Liver (tissue), 9 donors: ENCODE results near the gene KIRREL3. TPM values are rescaled to one million over a fixed set of nuclear protein-coding genes. Genes with fewer than 3 reads are reported as not detected.

Source experiments
- DNase-seq: peaks from one replicate; pipeline ENCODE4 v3.0.0-alpha.2; 2017; ENCODE audit warnings: low spot score
- H3K27ac ChIP-seq, 2 donors: one replicate each; pipeline ENCODE4 v1.7.0; 2013; ENCODE audit warnings: inconsistent platforms in 2 of 2, low read length in 2 of 2, control low read depth in 1 of 2, low read depth in 1 of 2, mild to moderate bottlenecking in 1 of 2
- H3K27me3 ChIP-seq, 4 donors: one replicate each; pipeline versions ENCODE4 v1.6.1 to v1.7.0; 2013; ENCODE audit warnings: low read length in 3 of 4, inconsistent platforms in 1 of 4, mild to moderate bottlenecking in 1 of 4, moderate library complexity in 1 of 4; ENCODE audit not compliant: control insufficient read depth in 4 of 4, insufficient read depth in 4 of 4
- H3K36me3 ChIP-seq, 4 donors: one replicate each; pipeline versions ENCODE4 v1.6.1 to v1.7.0; 2013; ENCODE audit warnings: low read length in 3 of 4, mild to moderate bottlenecking in 3 of 4, low read depth in 1 of 4, moderate library complexity in 1 of 4; ENCODE audit not compliant: control insufficient read depth in 4 of 4, insufficient read depth in 3 of 4
- H3K4me1 ChIP-seq, 4 donors: one replicate each; pipeline versions ENCODE4 v1.6.1 to v1.7.0; 2013; ENCODE audit warnings: low read length in 3 of 4, mild to moderate bottlenecking in 3 of 4, moderate library complexity in 1 of 4; ENCODE audit not compliant: control insufficient read depth in 4 of 4, insufficient read depth in 4 of 4
- H3K4me3 ChIP-seq, 3 donors: one replicate each; pipeline versions ENCODE4 v1.6.1 to v1.7.0; 2013; ENCODE audit warnings: low read length in 3 of 3, control low read depth in 1 of 3, low read depth in 1 of 3, mild to moderate bottlenecking in 1 of 3
- H3K9ac ChIP-seq, 2 donors: one replicate each; pipeline ENCODE4 v1.7.0; 2013; ENCODE audit warnings: low read length in 2 of 2, mild to moderate bottlenecking in 2 of 2, moderate library complexity in 2 of 2, control low read depth in 1 of 2, low read depth in 1 of 2
- H3K9me3 ChIP-seq, 4 donors: one replicate each; pipeline versions ENCODE4 v1.6.1 to v1.7.0; 2013; ENCODE audit warnings: low read length in 3 of 4; ENCODE audit not compliant: control insufficient read depth in 4 of 4
- FOXA1 ChIP-seq: IDR thresholded peaks from 2 replicates; pipeline ENCODE4 v1.6.1; 2016; ENCODE audit warnings: antibody characterized with exemption
- GABPA ChIP-seq, 2 donors: IDR thresholded peaks in 1 of 2; conservative IDR thresholded peaks in 1 of 2; 2 replicates each; pipeline ENCODE4 v1.6.1; 2016; ENCODE audit warnings: antibody characterized with exemption in 2 of 2, mild to moderate bottlenecking in 1 of 2, moderate library complexity in 1 of 2
- HNF4A ChIP-seq, 2 donors: conservative IDR thresholded peaks; 2 replicates each; pipeline ENCODE4 v1.6.1; 2016; ENCODE audit warnings: antibody characterized with exemption in 2 of 2, mild to moderate bottlenecking in 2 of 2
- HNF4G ChIP-seq: IDR thresholded peaks from 2 replicates; pipeline ENCODE4 v1.6.1; 2016; ENCODE audit warnings: antibody characterized with exemption
- JUND ChIP-seq, 2 donors: IDR thresholded peaks; 2 replicates each; pipeline ENCODE4 v1.6.1; 2016; ENCODE audit warnings: antibody characterized with exemption in 2 of 2
- NR2F2 ChIP-seq: IDR thresholded peaks from 2 replicates; pipeline ENCODE4 v1.6.1; 2016; ENCODE audit warnings: antibody characterized with exemption
- RAD21 ChIP-seq, 2 donors: IDR thresholded peaks; 2 replicates each; pipeline ENCODE4 v1.6.1; 2016; ENCODE audit warnings: antibody characterized with exemption in 2 of 2, mild to moderate bottlenecking in 2 of 2
- RXRA ChIP-seq, 2 donors: IDR thresholded peaks; 2 replicates each; pipeline ENCODE4 v1.6.1; 2017 to 2018; ENCODE audit warnings: antibody characterized with exemption in 2 of 2, mild to moderate bottlenecking in 1 of 2
- TAF1 ChIP-seq: conservative IDR thresholded peaks from 2 replicates; pipeline ENCODE4 v1.6.1; 2016; ENCODE audit warnings: antibody characterized with exemption, mild to moderate bottlenecking
- YY1 ChIP-seq: IDR thresholded peaks from 2 replicates; pipeline ENCODE4 v1.6.1; 2016; ENCODE audit warnings: antibody characterized with exemption, mild to moderate bottlenecking
- WGBS: extraction: QIAGEN DNeasy Blood & Tissue Kit; methylation state at CpG from one replicate; pipeline ENCODE4 v1.1.7; 2013; 5-methylcytosine and 5-hydroxymethylcytosine counted together
- polyA plus RNA-seq, 2 donors: library from polyadenylated mRNA; stranded (reverse) in 1 of 2; unstranded in 1 of 2; fragments of 200-250 nt in 1 of 2; fragments of >200 nt in 1 of 2; fragmentation: Nextera tagmentation in 1 of 2; extraction: Ambion mirVana in 1 of 2; gene quantifications; one replicate each; pipeline versions ENCODE4 v1.2.1 to v1.2.3, GENCODE V29; 2013 to 2015
- total RNA-seq, 2 donors: library from RNA; depleted of rRNA; stranded (reverse); fragments of >200 nt; gene quantifications; one replicate each; pipeline ENCODE4 v1.2.3, GENCODE V29; 2014
- TF ChIP-seq, protein P1 (sequence below): IDR thresholded peaks from 2 replicates; pipeline ENCODE4 v1.6.1; 2016; ENCODE audit warnings: antibody characterized with exemption
- TF ChIP-seq, protein P2 (sequence below): IDR thresholded peaks from 2 replicates; pipeline ENCODE4 v1.6.1; 2016; ENCODE audit warnings: antibody characterized with exemption, mild to moderate bottlenecking
- TF ChIP-seq, protein P3 (sequence below): IDR thresholded peaks from 2 replicates; pipeline ENCODE4 v1.6.1; 2016; ENCODE audit warnings: antibody characterized with exemption
- donor health status: healthy.
- donor health status: healthy.
- donor health status: healthy.
- donor health status: healthy.
- donor health status: healthy.

Gene KIRREL3
- total and polyA plus RNA-seq, 4 donors, result 0.03 to 0.29 (median 0.08) TPM; not detected in 1

DNA sequence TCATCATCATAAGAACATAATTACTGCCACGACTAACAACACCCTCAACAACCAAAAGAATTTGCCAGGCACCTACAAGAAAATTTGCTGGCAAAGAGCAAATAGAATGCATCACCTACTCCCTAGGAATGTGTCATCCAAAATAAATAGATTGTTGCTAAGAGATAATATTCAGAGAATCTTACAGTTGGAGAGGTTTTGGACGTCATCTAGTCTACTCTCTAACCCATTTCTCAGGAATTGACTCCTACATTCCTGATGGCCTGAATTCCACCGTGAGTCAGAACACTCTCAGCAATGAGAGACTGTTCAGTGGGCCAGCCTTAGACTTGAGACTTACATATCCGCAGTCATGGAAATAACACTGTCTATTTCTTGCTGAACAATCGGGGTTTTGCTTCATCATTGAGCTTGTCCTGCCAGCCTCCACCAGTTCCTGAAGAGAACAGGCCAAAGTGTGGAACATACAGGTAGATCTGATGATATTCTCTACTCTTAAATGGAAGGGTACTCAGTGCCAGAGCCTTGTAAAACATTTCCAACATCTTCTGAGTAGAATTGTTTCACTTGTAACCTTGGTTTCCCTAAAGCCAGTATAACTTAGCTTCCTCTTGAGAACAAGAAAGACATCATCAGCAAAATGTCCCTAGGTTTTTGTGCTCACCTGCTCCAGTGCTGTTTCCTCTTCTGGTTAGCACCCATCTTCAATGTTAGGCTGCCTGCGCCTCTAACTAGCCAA is 8.3 kb downstream of the KIRREL3 start:
- no peak for DNase-seq
- Histone ChIP-seq H3K9ac (no peak overlapping the region), H3K36me3 (no peaks in the 10 kb centered on the region), H3K9me3 (no peaks in the 10 kb centered on the region), H3K27ac (no peak overlapping the region), H3K4me3 (no peak overlapping the region), H3K4me1 (no peaks in the 10 kb centered on the region), H3K27me3 (peaks cover 0 to 8% (median 0%) of the 10 kb centered on the region in 4 donors)
- WGBS, result 75% methylated on average over 6 of the region's 6 CpGs
- TF ChIP-seq JUND (IDR thresholded peaks at IDR 0.05) (no peak), RAD21 (IDR thresholded peaks at IDR 0.05) (no peak)
- TF ChIP-seq, protein P1, sequence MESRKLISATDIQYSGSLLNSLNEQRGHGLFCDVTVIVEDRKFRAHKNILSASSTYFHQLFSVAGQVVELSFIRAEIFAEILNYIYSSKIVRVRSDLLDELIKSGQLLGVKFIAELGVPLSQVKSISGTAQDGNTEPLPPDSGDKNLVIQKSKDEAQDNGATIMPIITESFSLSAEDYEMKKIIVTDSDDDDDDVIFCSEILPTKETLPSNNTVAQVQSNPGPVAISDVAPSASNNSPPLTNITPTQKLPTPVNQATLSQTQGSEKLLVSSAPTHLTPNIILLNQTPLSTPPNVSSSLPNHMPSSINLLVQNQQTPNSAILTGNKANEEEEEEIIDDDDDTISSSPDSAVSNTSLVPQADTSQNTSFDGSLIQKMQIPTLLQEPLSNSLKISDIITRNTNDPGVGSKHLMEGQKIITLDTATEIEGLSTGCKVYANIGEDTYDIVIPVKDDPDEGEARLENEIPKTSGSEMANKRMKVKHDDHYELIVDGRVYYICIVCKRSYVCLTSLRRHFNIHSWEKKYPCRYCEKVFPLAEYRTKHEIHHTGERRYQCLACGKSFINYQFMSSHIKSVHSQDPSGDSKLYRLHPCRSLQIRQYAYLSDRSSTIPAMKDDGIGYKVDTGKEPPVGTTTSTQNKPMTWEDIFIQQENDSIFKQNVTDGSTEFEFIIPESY, result no peak
- TF ChIP-seq, protein P2, sequence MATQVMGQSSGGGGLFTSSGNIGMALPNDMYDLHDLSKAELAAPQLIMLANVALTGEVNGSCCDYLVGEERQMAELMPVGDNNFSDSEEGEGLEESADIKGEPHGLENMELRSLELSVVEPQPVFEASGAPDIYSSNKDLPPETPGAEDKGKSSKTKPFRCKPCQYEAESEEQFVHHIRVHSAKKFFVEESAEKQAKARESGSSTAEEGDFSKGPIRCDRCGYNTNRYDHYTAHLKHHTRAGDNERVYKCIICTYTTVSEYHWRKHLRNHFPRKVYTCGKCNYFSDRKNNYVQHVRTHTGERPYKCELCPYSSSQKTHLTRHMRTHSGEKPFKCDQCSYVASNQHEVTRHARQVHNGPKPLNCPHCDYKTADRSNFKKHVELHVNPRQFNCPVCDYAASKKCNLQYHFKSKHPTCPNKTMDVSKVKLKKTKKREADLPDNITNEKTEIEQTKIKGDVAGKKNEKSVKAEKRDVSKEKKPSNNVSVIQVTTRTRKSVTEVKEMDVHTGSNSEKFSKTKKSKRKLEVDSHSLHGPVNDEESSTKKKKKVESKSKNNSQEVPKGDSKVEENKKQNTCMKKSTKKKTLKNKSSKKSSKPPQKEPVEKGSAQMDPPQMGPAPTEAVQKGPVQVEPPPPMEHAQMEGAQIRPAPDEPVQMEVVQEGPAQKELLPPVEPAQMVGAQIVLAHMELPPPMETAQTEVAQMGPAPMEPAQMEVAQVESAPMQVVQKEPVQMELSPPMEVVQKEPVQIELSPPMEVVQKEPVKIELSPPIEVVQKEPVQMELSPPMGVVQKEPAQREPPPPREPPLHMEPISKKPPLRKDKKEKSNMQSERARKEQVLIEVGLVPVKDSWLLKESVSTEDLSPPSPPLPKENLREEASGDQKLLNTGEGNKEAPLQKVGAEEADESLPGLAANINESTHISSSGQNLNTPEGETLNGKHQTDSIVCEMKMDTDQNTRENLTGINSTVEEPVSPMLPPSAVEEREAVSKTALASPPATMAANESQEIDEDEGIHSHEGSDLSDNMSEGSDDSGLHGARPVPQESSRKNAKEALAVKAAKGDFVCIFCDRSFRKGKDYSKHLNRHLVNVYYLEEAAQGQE, result no peak

DNA sequence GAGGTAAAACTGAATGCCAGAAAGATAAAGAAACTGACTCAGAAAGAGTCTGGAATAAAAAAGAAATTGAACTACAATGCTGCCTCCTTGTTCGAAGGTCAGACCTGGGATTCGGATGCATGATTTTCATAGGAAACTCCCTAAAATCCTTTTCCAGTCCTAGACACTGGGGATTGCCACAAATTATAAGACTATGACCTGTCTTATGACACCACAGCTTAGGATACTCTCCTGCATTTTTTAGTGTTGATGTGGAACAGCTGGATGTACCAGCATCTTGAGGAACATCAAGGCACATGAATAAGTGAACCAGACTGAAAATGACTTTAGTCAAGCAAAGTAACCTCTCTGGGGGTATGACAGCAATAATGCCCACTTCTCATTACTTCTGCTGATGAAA is 9.0 kb downstream of the KIRREL3 start:
- H3K9me3 ChIP-seq, result no peaks in the 10 kb centered on the region
- peaks cover 0 to 5% (median 0%) of the 10 kb centered on the region in 4 donors for H3K27me3 ChIP-seq
- WGBS, result 90% methylated on average over 2 of the region's 2 CpGs

DNA sequence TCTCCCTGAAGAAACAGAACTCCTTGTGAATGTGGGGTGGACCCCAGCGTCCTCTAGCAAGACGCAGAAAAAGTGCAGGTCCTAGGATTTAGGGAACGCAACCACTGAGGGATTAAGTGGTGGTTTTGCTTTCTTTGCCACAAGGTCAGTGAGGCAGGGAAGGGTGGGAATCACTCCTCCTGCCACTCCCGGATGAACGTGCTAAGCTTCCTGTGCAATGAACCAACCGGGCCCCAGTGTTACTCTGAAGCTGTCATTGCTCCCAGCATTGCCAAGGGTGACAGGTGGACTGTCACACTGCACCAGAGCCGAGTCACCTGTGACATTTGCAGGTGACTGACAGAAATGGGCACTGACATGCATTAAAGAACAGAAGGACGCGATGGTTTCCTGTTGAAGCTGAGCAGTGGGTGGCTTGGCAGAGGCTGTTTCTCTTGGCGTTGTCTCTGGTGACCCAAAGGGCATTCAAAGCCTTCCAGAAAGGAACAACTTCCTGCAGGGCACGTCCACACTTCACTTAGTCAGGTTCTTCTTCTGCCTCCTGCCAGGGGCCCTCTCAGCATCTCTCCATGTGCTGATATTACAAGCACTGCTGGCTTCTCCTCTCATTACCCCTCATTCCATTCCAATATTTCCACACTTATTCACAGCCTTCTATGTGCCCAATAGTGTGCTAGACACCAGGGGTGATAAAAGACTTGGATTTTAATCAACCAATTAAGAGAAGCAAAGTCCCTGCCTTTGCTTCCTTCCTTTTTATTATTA is 9.7 kb downstream of the KIRREL3 start:
- no peak for DNase-seq
- H3K4me3 ChIP-seq, result no peak overlapping the region
- no peaks in the 10 kb centered on the region for H3K27me3 ChIP-seq
- H3K9ac ChIP-seq, result no peak overlapping the region
- no peaks in the 10 kb centered on the region for H3K4me1 ChIP-seq
- 45% methylated on average over 11 of the region's 11 CpGs for WGBS
- no peak overlapping the region for H3K27ac ChIP-seq
- H3K36me3 ChIP-seq, result no peaks in the 10 kb centered on the region
- no peaks in the 10 kb centered on the region for H3K9me3 ChIP-seq
- TF ChIP-seq, protein P1, result no peak
- TF ChIP-seq RAD21 (IDR thresholded peaks at IDR 0.05) (no peak), FOXA1 (no peak), GABPA (IDR thresholded peaks at IDR 0.05 in 1 of 2, conservative IDR thresholded peaks at IDR 0.05 in 1 of 2) (no peak), HNF4A (conservative IDR thresholded peaks at IDR 0.05) (no peak), YY1 (no peak), NR2F2 (no peak), JUND (IDR thresholded peaks at IDR 0.05) (no peak), TAF1 (no peak), HNF4G (no peak)
- TF ChIP-seq, protein P3, sequence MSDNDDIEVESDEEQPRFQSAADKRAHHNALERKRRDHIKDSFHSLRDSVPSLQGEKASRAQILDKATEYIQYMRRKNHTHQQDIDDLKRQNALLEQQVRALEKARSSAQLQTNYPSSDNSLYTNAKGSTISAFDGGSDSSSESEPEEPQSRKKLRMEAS, result no peak

More for the DNA sequence above, 9.0 kb downstream of the KIRREL3 start:
- H3K27ac ChIP-seq, result no peak overlapping the region
- no peaks in the 10 kb centered on the region for H3K36me3 ChIP-seq
- no peak overlapping the region for H3K9ac ChIP-seq
- no peak for TF ChIP-seq RXRA (IDR thresholded peaks at IDR 0.05)
- no peak for TF ChIP-seq NR2F2
- TF ChIP-seq, protein P3, result no peak
- TF ChIP-seq TAF1, result no peak
- TF ChIP-seq HNF4G, result no peak
- no peak for TF ChIP-seq HNF4A (conservative IDR thresholded peaks at IDR 0.05)
- no peak for TF ChIP-seq YY1
- no peak for TF ChIP-seq RAD21 (IDR thresholded peaks at IDR 0.05)
- DNase-seq, result no peak
- no peaks in the 10 kb centered on the region for H3K4me1 ChIP-seq
- no peak overlapping the region for H3K4me3 ChIP-seq
